ENCODE results near the gene SPATA31E1.
"Not testable (repeated sequence)": the region's sequence is repeated elsewhere in the genome, so short reads cannot be mapped to it uniquely, and the experiment has no call there.

The SPATA31E1 gene

GRCh38 chr9:87886933-87887505 is 4.3 kb downstream of the SPATA31E1 start:
- no peak for DNase-seq

GRCh38 chr9:87887661-87888480 is 5.2 kb downstream of the SPATA31E1 start:
- DNase-seq: no peak

GRCh38 chr9:87888501-87888900 is 5.8 kb downstream of the SPATA31E1 start:
- no peak for DNase-seq

DNA sequence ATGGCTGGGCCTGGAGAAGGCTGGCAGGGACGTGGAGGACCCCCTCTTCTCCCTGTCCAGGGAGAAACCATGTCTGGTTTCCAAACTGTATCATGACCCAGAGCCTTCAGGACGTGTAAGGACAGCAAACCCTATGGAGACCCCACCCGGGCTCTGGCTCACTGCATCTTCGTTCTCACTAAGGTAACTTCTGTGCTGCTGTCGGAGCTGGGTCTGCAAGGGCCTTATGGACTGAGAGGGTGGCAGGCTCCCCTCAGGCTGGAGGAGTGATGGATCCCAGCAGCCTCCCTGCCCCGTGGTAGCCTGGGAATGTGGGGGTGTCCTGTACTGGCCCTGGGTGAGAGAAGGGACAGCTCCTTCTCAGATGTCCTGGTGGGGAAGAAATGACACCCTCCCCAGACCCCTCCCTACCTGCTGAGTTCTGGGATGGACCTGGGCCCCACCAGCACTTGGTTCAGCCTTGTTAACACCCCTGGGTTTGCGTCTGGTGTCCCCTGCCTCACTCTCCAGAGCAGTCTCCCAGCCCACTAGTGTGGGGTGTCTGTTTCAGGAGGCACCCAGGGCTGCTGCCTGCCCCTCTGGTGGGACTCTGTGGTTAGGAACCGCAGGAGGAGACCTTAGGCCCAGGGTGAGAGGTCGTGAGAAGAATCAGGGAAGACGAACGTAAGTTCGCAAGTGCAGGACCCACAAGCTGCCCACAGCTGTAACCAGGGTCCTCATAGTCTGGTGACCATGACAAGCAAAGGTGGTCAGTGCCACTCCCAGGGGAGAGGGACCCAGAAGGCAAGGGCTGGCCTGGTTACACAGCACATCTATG is 6.6 kb downstream of the SPATA31E1 start:
- no peak for DNase-seq

DNA sequence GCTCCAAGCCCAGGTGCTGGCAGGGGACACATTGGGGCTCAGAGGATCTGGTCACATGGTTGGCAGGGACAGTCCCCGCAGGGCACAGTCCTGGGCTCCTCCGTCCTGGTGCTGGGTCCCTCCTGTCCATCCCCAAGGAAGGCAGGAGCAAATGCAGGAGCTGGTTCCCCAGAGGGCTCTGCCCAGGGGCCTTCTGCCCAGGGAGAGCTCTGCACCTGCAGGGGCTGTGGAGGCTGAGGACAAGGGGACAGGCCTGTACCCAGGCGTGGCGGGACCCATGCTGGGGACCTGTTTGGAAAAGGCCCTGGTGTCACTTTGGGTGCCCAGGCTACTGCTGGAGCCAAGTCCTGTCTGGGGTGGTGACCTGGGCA is 7.2 kb downstream of the SPATA31E1 start:
- no peak for DNase-seq

GRCh38 chr9:87890837-87891236 is 8.2 kb downstream of the SPATA31E1 start:
- DNase-seq: no peak

DNA sequence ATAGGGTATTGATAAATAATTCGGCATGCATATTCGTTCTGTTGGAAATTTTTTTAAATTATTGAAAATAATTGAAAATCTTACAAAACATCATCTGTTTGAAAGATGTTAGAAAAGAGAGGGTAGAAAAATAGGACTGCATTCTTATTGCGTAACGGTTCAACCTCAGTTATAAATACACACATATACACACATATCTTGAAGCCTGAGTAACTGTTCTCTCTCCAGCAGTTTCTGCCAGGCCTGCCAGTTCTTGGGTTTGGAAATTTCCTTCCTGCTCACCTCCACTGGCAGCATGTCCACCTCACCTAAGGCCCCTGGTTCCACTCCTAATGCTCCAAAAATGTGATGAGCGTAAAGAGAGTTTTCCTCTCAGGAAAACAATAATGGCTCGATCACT is 9.1 kb downstream of the SPATA31E1 start:
- DNase-seq: no peak

- DNase-seq: no peak
Observed at GRCh38 chr9:87892956-87893355, 10.3 kb downstream of the SPATA31E1 start.

DNA sequence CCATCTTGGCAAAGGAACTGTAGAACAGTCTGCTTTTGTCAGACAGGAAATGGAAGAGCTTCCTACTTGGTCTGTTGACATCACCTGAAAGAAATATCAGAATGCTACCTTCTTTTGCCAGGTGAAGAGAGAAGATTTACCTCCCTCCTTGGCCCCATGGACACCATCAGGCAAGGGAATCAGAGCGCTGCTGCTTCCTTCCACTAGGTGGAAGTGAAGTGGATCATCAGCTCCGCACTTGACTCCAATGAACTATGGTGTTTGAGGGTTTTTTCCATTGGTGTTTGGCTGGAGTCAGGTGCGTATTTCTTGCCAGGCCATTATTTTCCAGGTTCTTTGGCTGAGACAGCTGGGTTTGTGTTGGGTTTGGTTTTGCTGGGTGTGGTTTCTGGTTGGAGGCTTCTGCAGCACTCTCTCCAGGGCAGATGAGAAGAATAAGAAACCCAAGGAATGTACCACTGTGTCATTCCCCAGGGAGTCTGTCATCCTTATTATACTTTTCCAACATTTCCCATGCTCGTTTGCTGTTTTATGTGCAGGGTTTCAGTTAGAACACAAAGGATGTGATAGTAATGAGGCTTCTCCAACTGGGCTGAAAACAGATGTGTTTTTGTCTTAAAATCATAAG is 12.4 kb downstream of the SPATA31E1 start:
- DNase-seq: no peak

- DNase-seq: no peak
Observed at GRCh38 chr9:87896891-87897290, 14.2 kb downstream of the SPATA31E1 start.

GRCh38 chr9:87898151-87898550 is 15.5 kb downstream of the SPATA31E1 start:
- DNase-seq: no peak

DNA sequence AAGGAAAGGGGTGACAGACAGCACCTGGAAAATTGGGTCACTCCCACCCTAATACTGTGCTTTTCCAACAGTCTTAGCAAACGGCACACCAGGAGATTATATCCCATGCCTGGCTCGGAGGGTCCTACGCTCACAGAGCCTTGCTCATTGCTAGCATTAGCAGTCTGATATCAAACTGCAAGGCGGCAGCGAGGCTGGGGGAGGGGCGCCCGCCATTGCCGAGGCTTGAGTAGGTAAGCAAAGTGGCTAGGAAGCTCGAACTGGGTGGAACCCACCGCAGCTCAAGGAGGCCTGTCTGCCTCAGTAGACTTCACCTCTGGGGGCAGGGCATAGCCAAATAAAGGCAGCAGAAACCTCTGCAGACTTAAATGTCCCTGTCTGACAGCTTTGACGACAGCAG is 19.7 kb downstream of the SPATA31E1 start:
- not testable (repeated sequence) for DNase-seq

DNA sequence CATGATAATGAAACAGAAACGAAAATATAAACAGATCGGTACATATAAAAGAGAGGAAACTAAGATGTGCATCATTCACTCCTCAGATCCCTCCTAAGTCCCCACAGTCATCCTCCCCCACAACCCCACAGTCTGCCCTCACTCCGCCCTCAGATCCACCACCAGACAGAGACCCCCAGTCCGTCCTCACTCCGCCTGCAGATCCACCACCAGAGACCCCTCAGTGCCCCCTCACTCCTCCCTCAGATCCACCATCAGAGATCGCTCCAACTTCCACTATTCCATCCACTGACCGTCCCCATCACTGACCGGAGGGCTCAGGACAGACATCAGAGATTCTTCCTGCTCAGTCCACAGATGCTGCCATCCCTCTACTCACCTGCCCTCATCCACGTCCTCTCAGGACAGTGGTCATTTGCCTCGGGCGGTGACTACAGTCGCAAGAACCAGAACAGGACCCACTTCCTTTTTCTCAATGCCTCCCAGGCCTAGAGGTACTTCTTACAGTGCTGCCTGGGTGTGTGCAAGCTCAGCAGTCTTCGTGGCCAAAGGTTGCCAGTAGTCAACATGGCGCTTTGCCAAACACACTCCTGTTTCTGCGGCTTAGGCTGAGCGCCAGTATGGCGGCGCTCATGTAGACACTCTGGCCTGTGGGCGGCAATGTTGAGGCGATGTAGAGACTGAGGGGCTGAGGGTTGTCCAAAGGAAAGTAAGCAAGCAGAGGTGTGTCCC is 26.8 kb downstream of the SPATA31E1 start:
- DNase-seq: no peak

DNA sequence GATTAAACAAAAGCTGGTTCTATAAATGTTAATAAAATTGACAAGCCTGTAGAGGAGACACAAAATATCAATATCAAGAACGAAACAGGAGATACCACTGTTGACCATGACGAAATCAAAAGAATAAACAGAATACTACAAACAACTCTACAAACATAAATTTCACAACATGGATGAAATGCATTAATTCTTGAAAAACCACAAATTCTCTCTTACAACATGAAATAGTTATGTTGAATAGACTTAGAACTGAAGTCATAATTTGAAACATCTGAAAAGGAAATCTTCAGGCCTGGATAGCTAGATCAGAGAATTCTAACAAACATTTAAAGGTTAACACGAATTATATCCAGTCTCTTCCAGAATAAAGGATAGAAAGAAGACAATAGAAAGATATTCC is 28.1 kb downstream of the SPATA31E1 start:
- no peak for DNase-seq

DNA sequence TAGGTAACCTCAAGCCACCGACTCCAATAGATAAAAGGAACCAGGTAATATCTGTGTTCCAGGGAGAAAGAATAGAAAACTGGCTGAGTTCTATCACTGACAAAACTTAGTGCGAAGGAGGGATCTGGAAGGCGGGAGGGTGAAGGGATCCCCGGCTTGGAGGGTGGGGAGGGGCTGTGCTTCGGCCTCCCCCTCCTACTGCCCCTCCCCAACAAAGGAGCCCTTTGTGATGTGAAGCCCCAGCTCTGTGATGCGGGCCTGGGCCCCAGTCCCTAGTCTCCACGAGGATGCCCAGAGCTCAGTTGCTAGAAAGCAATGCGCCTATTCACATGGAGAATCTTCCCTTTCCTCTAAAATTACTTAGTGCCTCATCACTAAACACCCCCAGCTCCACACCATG is 35.0 kb downstream of the SPATA31E1 start, which contains the start of gene SPATA31C1:
TSS of gene SPATA31C1 (plus strand) at position 301 of the 400 bp plus-strand sequence.
- DNase-seq: not testable (repeated sequence)

- DNase-seq: not testable (repeated sequence)
Observed at GRCh38 chr9:87919013-87919412, 36.3 kb downstream of the SPATA31E1 start.

GRCh38 chr9:87921561-87921960 is 38.9 kb downstream of the SPATA31E1 start:
- not testable (repeated sequence) for DNase-seq

DNA sequence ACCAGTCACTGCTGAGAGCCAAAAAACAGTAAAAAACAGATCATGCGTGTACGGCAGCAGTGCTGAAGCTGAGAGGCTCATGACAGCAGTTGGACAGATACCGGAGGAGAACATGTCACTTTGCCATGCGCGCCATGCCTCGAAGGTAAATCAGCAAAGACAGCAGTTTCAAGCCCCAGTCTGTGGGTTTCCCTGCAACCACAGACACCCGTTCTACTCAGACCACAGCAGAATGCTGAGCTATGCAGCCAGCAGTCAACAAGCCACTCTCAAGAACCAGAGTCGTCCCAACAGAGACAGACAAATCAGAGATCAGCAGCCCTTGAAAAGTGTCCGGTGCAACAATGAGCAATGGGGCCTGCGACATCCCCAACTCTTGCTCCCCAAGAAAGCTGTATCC is 40.3 kb downstream of the SPATA31E1 start:
- not testable (repeated sequence) for DNase-seq

GRCh38 chr9:87924851-87925250 is 42.2 kb downstream of the SPATA31E1 start:
- not testable (repeated sequence) for DNase-seq

- not testable (repeated sequence) for DNase-seq
Observed at GRCh38 chr9:87929152-87929551, 46.5 kb downstream of the SPATA31E1 start.

DNA sequence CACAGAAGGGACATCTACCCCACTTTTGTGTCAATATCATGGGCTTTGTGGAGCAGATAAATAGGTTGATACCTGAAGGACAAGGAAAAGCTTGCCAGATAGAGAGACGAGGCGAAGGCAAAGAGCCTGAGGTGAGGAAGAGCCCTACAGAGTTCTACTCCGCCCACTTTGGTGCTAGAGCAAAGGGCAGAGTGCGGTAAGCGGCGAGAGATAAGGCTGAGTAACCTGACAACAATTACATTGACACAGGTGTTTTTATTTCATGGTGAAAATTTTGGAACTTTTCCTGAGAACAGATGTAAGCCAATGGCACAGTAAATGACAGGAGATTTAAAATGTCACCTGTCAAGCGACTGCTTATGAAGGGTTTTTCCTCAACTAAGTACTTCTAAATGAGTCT is 51.8 kb downstream of the SPATA31E1 start:
- not testable (repeated sequence) for DNase-seq

- DNase-seq: not testable (repeated sequence)
Observed at GRCh38 chr9:87937352-87937751, 54.7 kb downstream of the SPATA31E1 start.
